ENCODE results near the gene ZNF564. TPM values are rescaled to one million over a fixed set of nuclear protein-coding genes. Genes with fewer than 3 reads are reported as not detected.

The ZNF564 gene
- total RNA-seq (2022; extraction: Qiagen RNA extraction; ENCODE audit: low read depth): 0.95 to 2.9 TPM (median 2.1 TPM) in 5 replicates

DNA sequence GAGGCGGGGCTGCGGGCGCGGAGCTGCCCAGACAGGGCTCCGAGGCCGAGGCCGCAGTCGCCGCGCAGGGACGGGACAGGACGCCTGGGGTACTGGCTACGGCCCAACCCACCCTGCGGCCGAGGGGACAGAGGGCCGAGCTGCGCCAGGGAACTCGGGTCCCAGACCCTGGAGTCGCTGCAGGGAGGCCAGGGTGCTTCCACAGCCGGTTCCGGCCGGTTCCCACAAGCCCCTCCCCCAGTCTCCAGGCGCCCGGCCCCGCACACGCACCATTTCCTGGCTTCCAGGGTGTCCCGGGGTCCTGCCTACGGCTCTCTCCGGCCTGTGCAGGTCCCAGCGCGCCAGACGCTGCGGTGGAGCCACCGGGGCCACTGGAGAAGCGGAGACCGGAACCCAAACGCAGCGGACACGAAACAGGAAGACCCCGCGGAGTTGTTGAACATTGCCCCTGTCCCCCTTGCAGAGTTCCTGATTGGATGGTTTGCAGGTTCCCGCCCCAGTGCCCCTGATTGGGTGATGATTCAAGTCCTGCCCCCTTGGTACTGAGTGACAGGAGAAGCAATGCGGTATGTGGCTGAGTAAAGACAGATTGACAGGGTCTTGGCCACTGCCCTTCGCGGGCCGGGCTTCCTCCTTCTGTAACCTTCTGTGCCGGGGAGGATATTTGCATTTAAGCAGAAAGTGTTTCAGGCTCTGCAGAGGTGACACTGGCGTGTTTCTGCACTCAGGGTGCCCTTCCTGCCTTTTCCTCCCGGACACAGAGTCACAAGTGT, at the start of gene ZNF564:
Gene ZNF564, minus strand, starts transcription at position 423 of the 773 bp plus-strand sequence. Its CDS starts 150 bp downstream, at position 273.

DNA sequence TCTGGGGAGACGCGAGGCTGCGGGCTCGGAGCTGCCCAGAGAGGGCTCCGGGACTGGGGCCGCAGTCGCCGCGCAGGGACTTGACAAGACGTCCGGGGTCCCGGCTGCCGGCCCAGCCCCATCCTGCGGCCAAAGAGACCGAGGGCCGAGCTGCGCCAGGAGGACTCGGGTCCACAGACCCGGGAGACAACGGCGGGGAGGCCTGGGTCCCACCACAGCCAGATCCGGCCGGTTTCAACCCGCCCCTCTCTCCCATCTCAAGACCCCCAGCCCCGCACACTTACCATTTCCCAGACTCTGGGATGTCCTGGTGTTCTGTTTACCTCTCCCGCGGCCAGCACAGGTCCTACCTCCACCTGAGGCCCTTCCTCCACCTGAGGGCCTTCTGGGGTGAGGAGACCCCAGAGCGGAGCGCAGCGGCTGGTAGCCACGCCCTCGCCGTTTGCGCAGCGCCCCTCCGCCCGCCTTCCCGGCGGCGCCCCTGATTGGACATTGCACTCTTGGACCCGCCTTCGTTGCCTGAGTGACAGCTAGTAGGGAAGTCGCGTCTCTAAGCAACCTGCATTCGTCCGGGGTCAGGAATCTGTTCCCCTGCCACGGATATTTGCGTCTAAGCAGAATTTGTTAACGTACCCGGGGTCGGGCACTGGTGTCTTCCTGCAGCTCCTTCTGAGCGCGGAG, 66.8 kb downstream of the ZNF564 start, which contains the start of gene ZNF709:
Gene ZNF709, minus strand, starts transcription at position 446 of the 681 bp plus-strand sequence. Its CDS starts 159 bp downstream, at position 287.

Other genes starting within 250 kb of the ZNF564 start
- not detected in 5 replicates for gene ZNF563, start 217.8 kb downstream of the ZNF564 start, total RNA-seq (2022; extraction: Qiagen RNA extraction; ENCODE audit: low read depth)
- gene ZNF442, start 185.8 kb downstream of the ZNF564 start, total RNA-seq (2022; extraction: Qiagen RNA extraction; ENCODE audit: low read depth): not detected in 5 replicates
- gene ZNF799, start 150.2 kb downstream of the ZNF564 start, total RNA-seq (2022; extraction: Qiagen RNA extraction; ENCODE audit: low read depth): 1.2 to 2.2 TPM (median 1.5 TPM) in 5 replicates
- 0.76 to 1.5 TPM (median 0.99 TPM) in 5 replicates for gene ZNF443, start 110.5 kb downstream of the ZNF564 start, total RNA-seq (2022; extraction: Qiagen RNA extraction; ENCODE audit: low read depth)
- 0.05 TPM in 1 of 5 replicates, not detected in the others for gene ZNF709, start 66.7 kb downstream of the ZNF564 start, total RNA-seq (2022; extraction: Qiagen RNA extraction; ENCODE audit: low read depth)
- 0.45 to 0.81 TPM (median 0.66 TPM) in 5 replicates for gene ZNF490, start 59.3 kb upstream of the ZNF564 start, total RNA-seq (2022; extraction: Qiagen RNA extraction; ENCODE audit: low read depth)
- gene ZNF791, start 59.4 kb upstream of the ZNF564 start, total RNA-seq (2022; extraction: Qiagen RNA extraction; ENCODE audit: low read depth): 4.3 to 6.2 TPM (median 5.3 TPM) in 5 replicates
- gene MAN2B1, start 115.3 kb upstream of the ZNF564 start, total RNA-seq (2022; extraction: Qiagen RNA extraction; ENCODE audit: low read depth): 16.4 to 21.2 TPM (median 17.4 TPM) in 5 replicates
- 7.9 to 11.6 TPM (median 10.0 TPM) in 5 replicates for gene WDR83, start 115.3 kb upstream of the ZNF564 start, total RNA-seq (2022; extraction: Qiagen RNA extraction; ENCODE audit: low read depth)
- 40.7 to 54.1 TPM (median 49.5 TPM) in 5 replicates for gene DHPS, start 130.4 kb upstream of the ZNF564 start, total RNA-seq (2022; extraction: Qiagen RNA extraction; ENCODE audit: low read depth)
- not detected in 5 replicates for gene GNG14, start 136.5 kb upstream of the ZNF564 start, total RNA-seq (2022; extraction: Qiagen RNA extraction; ENCODE audit: low read depth)
- 8.2 to 13.6 TPM (median 11.5 TPM) in 5 replicates for gene FBXW9, start 145.1 kb upstream of the ZNF564 start, total RNA-seq (2022; extraction: Qiagen RNA extraction; ENCODE audit: low read depth)
- gene TNPO2, start 172.4 kb upstream of the ZNF564 start, total RNA-seq (2022; extraction: Qiagen RNA extraction; ENCODE audit: low read depth): 27.4 to 35.2 TPM (median 32.5 TPM) in 5 replicates
- 156 to 216 TPM (median 205 TPM) in 5 replicates for gene TRIR, start 183.2 kb upstream of the ZNF564 start, total RNA-seq (2022; extraction: Qiagen RNA extraction; ENCODE audit: low read depth)
- 70.9 to 96.0 TPM (median 93.4 TPM) in 5 replicates for gene GET3, start 186.0 kb upstream of the ZNF564 start, total RNA-seq (2022; extraction: Qiagen RNA extraction; ENCODE audit: low read depth)
- 0.05 to 0.14 TPM in 2 of 5 replicates, not detected in the others for gene BEST2, start 200.3 kb upstream of the ZNF564 start, total RNA-seq (2022; extraction: Qiagen RNA extraction; ENCODE audit: low read depth)
- gene HOOK2, start 224.1 kb upstream of the ZNF564 start, total RNA-seq (2022; extraction: Qiagen RNA extraction; ENCODE audit: low read depth): 8.1 to 12.5 TPM (median 9.9 TPM) in 5 replicates
- gene JUNB, start 240.0 kb upstream of the ZNF564 start, total RNA-seq (2022; extraction: Qiagen RNA extraction; ENCODE audit: low read depth): 86.0 to 165 TPM (median 133 TPM) in 5 replicates

Measured in A549 treated with RU486 at 1 μM for 4 hours (cell line).